ENCODE data around the gene LIG4. TPM values are rescaled to one million over a fixed set of nuclear protein-coding genes. Genes with fewer than 3 reads are reported as not detected.

LIG4 gene
- polyA plus RNA-seq (2013) = 14.7 TPM

DNA sequence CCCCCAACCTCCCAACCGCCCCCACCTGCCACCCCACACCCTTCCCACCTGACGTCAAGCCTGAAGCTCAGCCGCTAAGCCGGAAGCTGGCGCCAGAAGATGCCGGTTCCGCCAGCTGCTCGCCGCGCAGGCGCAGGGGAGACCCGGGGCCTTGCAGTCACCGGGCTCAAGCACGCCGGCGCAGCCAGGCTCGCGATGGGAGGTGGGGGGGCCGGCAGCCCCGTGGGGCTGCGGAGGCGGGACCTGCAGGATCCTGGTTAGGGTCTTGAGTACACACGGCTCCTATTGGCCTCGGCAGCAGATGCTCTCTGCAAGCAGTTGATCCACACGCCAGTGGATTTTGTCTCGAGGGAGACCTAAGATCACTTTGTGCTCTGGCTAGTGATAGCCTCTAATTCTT is at the start of gene LIG4:
Gene LIG4, minus strand, starts transcription at position 101 of the 400 bp plus-strand sequence. CDS start 4,268 bp downstream, outside the sequence.
- H3K27ac ChIP-seq (ENCODE audit: insufficient read depth in 1 of 2, low read depth in 1 of 2, low read length in 2 of 2, poor library complexity in 1 of 2, severe bottlenecking in 2 of 2) = peak within 1 kb of the TSS in 1 of 2 experiments; percentile 49
- DNase-seq = peak; percentile 97 to 98 (median 98)
- 0% methylated on average over 20 of the region's 26 CpGs for WGBS (ENCODE audit: insufficient coverage)
- no peaks in the 10 kb centered on the region for H3K27me3 ChIP-seq (replicated peaks in 2 of 5; ENCODE audit: control insufficient read depth in 4 of 5, insufficient read depth in 5 of 5, low read length in 4 of 5)
- ChIA-PET POLR2A (no interaction called here), CTCF (interaction anchor here (0.6 kb wide), 1 partner anchor 17 kb away, joined by 4 read pairs; no protein-coding TSS in a partner anchor)
- peaks cover 25 to 66% (median 46%) of the 10 kb centered on the region in 4 experiments for H3K4me1 ChIP-seq (ENCODE audit: control extremely low read depth in 1 of 4, control insufficient read depth in 4 of 4, insufficient read depth in 4 of 4, low read length in 3 of 4)
- peaks cover 0 to 7% (median 5%) of the 10 kb centered on the region in 4 experiments for H3K36me3 ChIP-seq (ENCODE audit: control insufficient read depth in 4 of 4, insufficient read depth in 4 of 4, low read length in 3 of 4)
- no peaks in the 10 kb centered on the region for H3K9me3 ChIP-seq (ENCODE audit: control extremely low read depth in 1 of 5, control insufficient read depth in 4 of 5, insufficient read depth in 2 of 5, low read depth in 1 of 5, low read length in 4 of 5)
- peak within 1 kb of the TSS in 6 of 7 experiments; percentile 51 to 84 (median 64) for H3K4me3 ChIP-seq (ENCODE audit: control insufficient read depth in 1 of 7, extremely low read depth in 1 of 7, insufficient read depth in 4 of 7, low read depth in 2 of 7, low read length in 6 of 7)

DNA sequence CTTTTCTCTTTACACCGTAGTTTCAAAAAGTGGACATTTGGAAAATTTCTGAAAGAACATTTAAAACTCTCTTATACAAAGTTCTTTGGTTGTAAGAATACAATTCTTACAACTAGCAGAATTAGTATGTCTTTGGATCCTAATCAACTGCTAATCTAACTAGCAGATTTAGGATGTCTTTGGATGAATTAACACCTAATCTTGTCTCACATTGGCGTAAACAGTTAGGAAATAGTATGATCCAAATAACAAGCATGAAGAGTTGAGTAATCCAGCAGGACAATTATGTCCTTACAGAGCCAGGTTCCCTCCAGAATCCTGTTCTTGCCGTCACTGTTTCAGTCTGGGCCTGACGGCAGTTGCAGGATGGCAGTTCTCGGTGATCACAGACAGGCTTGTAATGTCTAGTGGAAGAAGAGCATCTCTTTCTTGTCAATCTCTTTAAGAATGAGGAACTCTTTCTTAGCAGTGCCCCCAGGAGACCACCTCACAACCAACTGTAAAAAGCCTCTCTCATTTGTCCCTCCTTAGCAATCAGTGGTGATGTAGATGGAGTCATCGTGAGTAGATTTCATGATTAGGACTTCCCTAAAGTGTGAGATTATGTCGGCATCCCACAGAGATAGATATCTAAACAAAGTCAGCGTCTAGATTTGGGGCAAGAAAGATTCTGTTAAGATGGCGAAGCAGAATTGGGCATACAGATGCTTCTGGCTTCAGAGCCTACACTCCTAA is 48.5 kb upstream of the LIG4 start:
- peaks cover 0 to 1% (median 0%) of the 10 kb centered on the region in 5 experiments for H3K9me3 ChIP-seq (ENCODE audit: control extremely low read depth in 1 of 5, control insufficient read depth in 4 of 5, insufficient read depth in 2 of 5, low read depth in 1 of 5, low read length in 4 of 5)
- H3K27ac ChIP-seq (ENCODE audit: insufficient read depth in 1 of 2, low read depth in 1 of 2, low read length in 2 of 2, poor library complexity in 1 of 2, severe bottlenecking in 2 of 2) = no peak overlapping the region
- DNase-seq = peak in 2 of 3 donors; percentile 38 to 52
- CTCF ChIA-PET = no interaction called here
- 81% methylated on average over 7 of the region's 9 CpGs for WGBS (ENCODE audit: insufficient coverage)
- peaks cover 24 to 40% (median 30%) of the 10 kb centered on the region in 4 experiments for H3K4me1 ChIP-seq (ENCODE audit: control extremely low read depth in 1 of 4, control insufficient read depth in 4 of 4, insufficient read depth in 4 of 4, low read length in 3 of 4)
- POLR2A ChIA-PET = no interaction called here
- no peaks in the 10 kb centered on the region for H3K27me3 ChIP-seq (replicated peaks in 2 of 5; ENCODE audit: control insufficient read depth in 4 of 5, insufficient read depth in 5 of 5, low read length in 4 of 5)
- no peaks in the 10 kb centered on the region for H3K36me3 ChIP-seq (ENCODE audit: control insufficient read depth in 4 of 4, insufficient read depth in 4 of 4, low read length in 3 of 4)
- no peak overlapping the region for H3K4me3 ChIP-seq (ENCODE audit: control insufficient read depth in 1 of 7, extremely low read depth in 1 of 7, insufficient read depth in 4 of 7, low read depth in 2 of 7, low read length in 6 of 7)

DNA sequence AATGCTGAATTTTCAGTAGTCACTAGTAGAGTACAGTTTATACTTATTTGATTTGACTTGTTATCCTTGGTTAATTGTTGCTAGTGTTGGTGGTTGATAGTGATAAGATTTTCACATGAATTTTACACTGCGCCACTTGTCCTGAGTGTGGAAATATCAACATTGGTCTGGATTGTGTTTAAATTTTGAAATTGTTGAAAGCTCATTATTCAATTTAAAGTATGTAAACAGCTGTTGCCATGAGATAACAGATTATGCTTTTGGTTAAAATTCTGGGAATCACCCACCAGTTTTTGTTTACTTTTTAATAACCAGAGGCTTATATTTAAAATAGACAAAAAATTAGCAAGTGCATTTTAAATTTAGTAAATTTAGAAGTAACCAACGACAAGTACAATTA is 41.9 kb upstream of the LIG4 start:
- H3K27me3 ChIP-seq (replicated peaks in 2 of 5; ENCODE audit: control insufficient read depth in 4 of 5, insufficient read depth in 5 of 5, low read length in 4 of 5) = no peaks in the 10 kb centered on the region
- no peak overlapping the region for H3K27ac ChIP-seq (ENCODE audit: insufficient read depth in 1 of 2, low read depth in 1 of 2, low read length in 2 of 2, poor library complexity in 1 of 2, severe bottlenecking in 2 of 2)
- no peak overlapping the region for H3K4me3 ChIP-seq (ENCODE audit: control insufficient read depth in 1 of 7, extremely low read depth in 1 of 7, insufficient read depth in 4 of 7, low read depth in 2 of 7, low read length in 6 of 7)
- no peaks in the 10 kb centered on the region for H3K36me3 ChIP-seq (ENCODE audit: control insufficient read depth in 4 of 4, insufficient read depth in 4 of 4, low read length in 3 of 4)
- WGBS (ENCODE audit: insufficient coverage) = 80% methylated on average over 1 of the region's 2 CpGs
- ChIA-PET CTCF (no interaction called here), POLR2A (no interaction called here)
- H3K9me3 ChIP-seq (ENCODE audit: control extremely low read depth in 1 of 5, control insufficient read depth in 4 of 5, insufficient read depth in 2 of 5, low read depth in 1 of 5, low read length in 4 of 5) = no peaks in the 10 kb centered on the region
- H3K4me1 ChIP-seq (ENCODE audit: control extremely low read depth in 1 of 4, control insufficient read depth in 4 of 4, insufficient read depth in 4 of 4, low read length in 3 of 4) = no peaks in the 10 kb centered on the region
- peak in 2 of 3 donors; percentile 35 to 53 for DNase-seq

DNA sequence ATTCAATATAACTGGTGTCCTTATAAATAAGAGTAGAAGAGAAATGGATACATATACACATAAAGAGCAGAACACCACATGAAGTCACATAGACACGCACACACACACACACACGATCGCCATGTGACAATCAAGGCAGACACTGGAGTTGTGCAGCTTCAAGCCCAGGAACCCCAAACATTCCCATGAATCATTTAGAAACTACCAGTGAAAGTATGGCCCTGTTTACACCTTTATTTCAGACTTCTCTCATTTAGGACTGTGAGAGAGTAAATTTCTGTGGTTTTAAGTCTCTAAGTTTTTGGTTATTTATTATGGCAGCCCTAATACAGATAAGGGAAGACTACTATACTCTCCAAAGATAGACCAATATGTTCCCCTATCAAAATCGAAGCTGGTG is 33.8 kb upstream of the LIG4 start:
- H3K36me3 ChIP-seq (ENCODE audit: control insufficient read depth in 4 of 4, insufficient read depth in 4 of 4, low read length in 3 of 4) = peaks cover 0 to 2% (median under 1%) of the 10 kb centered on the region in 4 experiments
- no peak for DNase-seq
- WGBS (ENCODE audit: insufficient coverage) = 100% methylated on average over 3 of the region's 4 CpGs
- no peak overlapping the region for H3K27ac ChIP-seq (ENCODE audit: insufficient read depth in 1 of 2, low read depth in 1 of 2, low read length in 2 of 2, poor library complexity in 1 of 2, severe bottlenecking in 2 of 2)
- ChIA-PET POLR2A (no interaction called here), CTCF (no interaction called here)
- no peaks in the 10 kb centered on the region for H3K4me1 ChIP-seq (ENCODE audit: control extremely low read depth in 1 of 4, control insufficient read depth in 4 of 4, insufficient read depth in 4 of 4, low read length in 3 of 4)
- H3K9me3 ChIP-seq (ENCODE audit: control extremely low read depth in 1 of 5, control insufficient read depth in 4 of 5, insufficient read depth in 2 of 5, low read depth in 1 of 5, low read length in 4 of 5) = peaks cover 4 to 30% (median 5%) of the 10 kb centered on the region in 5 experiments
- no peaks in the 10 kb centered on the region for H3K27me3 ChIP-seq (replicated peaks in 2 of 5; ENCODE audit: control insufficient read depth in 4 of 5, insufficient read depth in 5 of 5, low read length in 4 of 5)
- H3K4me3 ChIP-seq (ENCODE audit: control insufficient read depth in 1 of 7, extremely low read depth in 1 of 7, insufficient read depth in 4 of 7, low read depth in 2 of 7, low read length in 6 of 7) = no peak overlapping the region

DNA sequence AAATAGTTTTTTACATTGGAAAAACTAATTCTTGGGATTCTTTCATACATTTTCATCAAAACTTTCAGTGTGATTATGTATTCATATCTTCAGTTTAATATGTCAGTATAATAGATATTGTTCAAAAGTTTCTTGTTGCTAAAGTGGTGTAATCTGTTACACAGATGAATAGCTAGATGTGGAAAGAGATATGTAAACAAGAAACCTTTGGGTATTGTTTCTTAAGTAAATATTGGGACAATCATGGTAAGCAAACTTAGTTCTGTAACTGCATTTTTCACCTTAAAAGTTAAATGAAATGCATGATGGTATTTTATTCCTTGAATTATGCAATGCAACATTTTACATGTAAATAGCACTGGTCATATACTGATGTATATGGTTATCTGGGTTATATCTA is 15.0 kb upstream of the LIG4 start:
- H3K27me3 ChIP-seq (replicated peaks in 2 of 5; ENCODE audit: control insufficient read depth in 4 of 5, insufficient read depth in 5 of 5, low read length in 4 of 5) = no peaks in the 10 kb centered on the region
- CTCF ChIA-PET = interaction anchor here (1.0 to 1.7 kb wide), 2 partner anchors 12 to 42 kb away, joined by 3 to 6 read pairs; partner anchors contain the start of gene ABHD13

DNA sequence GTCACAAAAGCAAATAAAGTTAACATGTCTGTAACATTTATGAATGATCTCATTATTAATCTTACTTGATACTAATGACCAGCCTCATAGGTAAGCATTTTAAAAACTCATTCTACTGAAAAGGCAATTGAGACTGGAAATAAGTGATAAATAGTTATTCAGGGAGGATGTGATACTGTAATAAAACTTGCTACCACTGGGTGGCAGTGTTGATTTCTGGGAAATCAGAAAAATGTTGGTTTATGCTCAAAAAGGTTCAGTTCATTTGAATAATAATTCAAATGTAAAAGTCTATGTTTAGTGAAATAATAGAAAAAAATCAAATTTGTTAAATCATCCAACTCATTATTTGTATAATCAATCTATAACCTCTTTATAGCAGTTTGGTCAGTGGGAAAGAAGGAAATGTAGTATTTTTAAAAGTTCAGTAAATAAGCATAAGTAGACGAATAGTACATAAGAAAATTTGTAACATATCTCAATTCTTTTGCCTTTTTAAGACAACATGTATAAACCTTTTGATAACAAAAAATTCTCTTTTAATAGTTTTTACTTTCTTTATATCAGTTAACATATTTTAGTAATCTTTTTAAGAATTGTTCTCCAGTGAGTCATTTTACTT is 12.4 kb upstream of the LIG4 start:
- ChIA-PET POLR2A (no interaction called here), CTCF (interaction anchor here (0.7 to 1.0 kb wide), 3 partner anchors 42 to 92 kb away, joined by 3 to 4 read pairs (median 3); no protein-coding TSS in a partner anchor)
- H3K4me1 ChIP-seq (ENCODE audit: control extremely low read depth in 1 of 4, control insufficient read depth in 4 of 4, insufficient read depth in 4 of 4, low read length in 3 of 4) = peaks cover 13 to 23% (median 17%) of the 10 kb centered on the region in 4 experiments
- no peaks in the 10 kb centered on the region for H3K9me3 ChIP-seq (ENCODE audit: control extremely low read depth in 1 of 5, control insufficient read depth in 4 of 5, insufficient read depth in 2 of 5, low read depth in 1 of 5, low read length in 4 of 5)
- H3K36me3 ChIP-seq (ENCODE audit: control insufficient read depth in 4 of 4, insufficient read depth in 4 of 4, low read length in 3 of 4) = peaks cover 0 to 7% (median 2%) of the 10 kb centered on the region in 4 experiments
- no peaks in the 10 kb centered on the region for H3K27me3 ChIP-seq (replicated peaks in 2 of 5; ENCODE audit: control insufficient read depth in 4 of 5, insufficient read depth in 5 of 5, low read length in 4 of 5)
- no peak overlapping the region for H3K4me3 ChIP-seq (ENCODE audit: control insufficient read depth in 1 of 7, extremely low read depth in 1 of 7, insufficient read depth in 4 of 7, low read depth in 2 of 7, low read length in 6 of 7)
- no CpG with 5 or more reads among the region's 1 CpG for WGBS (ENCODE audit: insufficient coverage)
- H3K27ac ChIP-seq (ENCODE audit: insufficient read depth in 1 of 2, low read depth in 1 of 2, low read length in 2 of 2, poor library complexity in 1 of 2, severe bottlenecking in 2 of 2) = no peak overlapping the region
- peak; percentile 59 to 82 (median 72) for DNase-seq

More for the DNA sequence above, 15.0 kb upstream of the LIG4 start:
- POLR2A ChIA-PET = no interaction called here
- Histone ChIP-seq H3K4me3 (ENCODE audit: control insufficient read depth in 1 of 7, extremely low read depth in 1 of 7, insufficient read depth in 4 of 7, low read depth in 2 of 7, low read length in 6 of 7) (no peak overlapping the region), H3K9me3 (ENCODE audit: control extremely low read depth in 1 of 5, control insufficient read depth in 4 of 5, insufficient read depth in 2 of 5, low read depth in 1 of 5, low read length in 4 of 5) (no peaks in the 10 kb centered on the region), H3K4me1 (ENCODE audit: control extremely low read depth in 1 of 4, control insufficient read depth in 4 of 4, insufficient read depth in 4 of 4, low read length in 3 of 4) (peaks cover 11 to 17% (median 12%) of the 10 kb centered on the region in 4 experiments), H3K27ac (ENCODE audit: insufficient read depth in 1 of 2, low read depth in 1 of 2, low read length in 2 of 2, poor library complexity in 1 of 2, severe bottlenecking in 2 of 2) (no peak overlapping the region), H3K36me3 (ENCODE audit: control insufficient read depth in 4 of 4, insufficient read depth in 4 of 4, low read length in 3 of 4) (peaks cover 0 to 7% (median 4%) of the 10 kb centered on the region in 4 experiments)
- no peak for DNase-seq

DNA sequence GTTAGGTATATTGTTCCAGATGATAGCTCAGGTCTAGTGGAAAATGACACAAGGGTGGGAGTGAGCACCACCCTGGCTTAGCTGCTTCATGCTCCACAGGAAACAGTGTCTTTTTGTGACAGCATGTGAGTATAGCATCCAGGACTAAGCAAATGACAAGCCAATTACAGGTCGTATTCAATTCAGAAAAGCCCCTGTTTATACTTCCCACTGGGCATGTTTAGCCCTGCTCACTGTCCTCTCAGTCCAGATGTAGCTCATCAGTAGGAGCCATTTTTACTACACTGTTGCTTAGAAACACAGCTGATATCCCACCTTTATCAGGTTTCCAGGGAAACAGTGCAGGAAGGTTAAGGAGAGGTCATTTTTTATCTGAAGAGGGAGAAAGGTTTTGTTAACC is 10.8 kb upstream of the LIG4 start:
- H3K27me3 ChIP-seq (replicated peaks in 2 of 5; ENCODE audit: control insufficient read depth in 4 of 5, insufficient read depth in 5 of 5, low read length in 4 of 5) = no peaks in the 10 kb centered on the region
- CTCF ChIA-PET = interaction anchor here (0.8 to 1.2 kb wide), 2 partner anchors 44 to 281 kb away, joined by 3 to 6 read pairs; no protein-coding TSS in a partner anchor
- no peaks in the 10 kb centered on the region for H3K9me3 ChIP-seq (ENCODE audit: control extremely low read depth in 1 of 5, control insufficient read depth in 4 of 5, insufficient read depth in 2 of 5, low read depth in 1 of 5, low read length in 4 of 5)
- POLR2A ChIA-PET = interaction anchor here (0.9 kb wide), 1 partner anchor 44 kb away, joined by 3 read pairs; the partner anchor contains the start of gene TNFSF13B
- H3K4me3 ChIP-seq (ENCODE audit: control insufficient read depth in 1 of 7, extremely low read depth in 1 of 7, insufficient read depth in 4 of 7, low read depth in 2 of 7, low read length in 6 of 7) = no peak overlapping the region
- WGBS (ENCODE audit: insufficient coverage) = 55% methylated on average over 1 of the region's 1 CpG
- DNase-seq = no peak
- peaks cover 13 to 24% (median 17%) of the 10 kb centered on the region in 4 experiments for H3K4me1 ChIP-seq (ENCODE audit: control extremely low read depth in 1 of 4, control insufficient read depth in 4 of 4, insufficient read depth in 4 of 4, low read length in 3 of 4)
- H3K27ac ChIP-seq (ENCODE audit: insufficient read depth in 1 of 2, low read depth in 1 of 2, low read length in 2 of 2, poor library complexity in 1 of 2, severe bottlenecking in 2 of 2) = no peak overlapping the region
- H3K36me3 ChIP-seq (ENCODE audit: control insufficient read depth in 4 of 4, insufficient read depth in 4 of 4, low read length in 3 of 4) = peaks cover 0 to 7% (median 2%) of the 10 kb centered on the region in 4 experiments

Measured in common myeloid progenitor, CD34-positive (primary cell).